Kidney epithelial cell (primary cell): Measurements from ENCODE around the gene PLCB1. TPM values are rescaled to one million over a fixed set of nuclear protein-coding genes. Genes with fewer than 3 reads are reported as not detected.
A peak's percentile ranks its signal among the peaks of the same experiment; 100 is the strongest.

Source experiments
- DNase-seq: peaks from one replicate; pipeline ENCODE4 v3.0.0-alpha.2; 2010; ENCODE audit warnings: low read depth
- H3K27me3 ChIP-seq: 2 replicates; pipeline ENCODE4 v1.6.0; 2011; ENCODE audit warnings: low read length; ENCODE audit not compliant: control insufficient read depth, insufficient read depth
- H3K36me3 ChIP-seq: 2 replicates; pipeline ENCODE4 v1.5.1; 2011; ENCODE audit warnings: low read length; ENCODE audit not compliant: control insufficient read depth, insufficient read depth
- H3K4me3 ChIP-seq: 2 replicates; pipeline ENCODE4 v1.5.1; 2011; ENCODE audit warnings: low read depth, mild to moderate bottlenecking, control low read depth, low read length
- total RNA-seq: library from RNA; depleted of rRNA; stranded (reverse); fragments of >200 nt; gene quantifications from 2 replicates; pipeline ENCODE4 v1.2.3, GENCODE V29; 2015
- TF ChIP-seq, protein P1 (sequence below): IDR thresholded peaks from 2 replicates; pipeline ENCODE4 v1.5.1; 2011; ENCODE audit warnings: mild to moderate bottlenecking, moderate library complexity, low read length, control low read depth, inconsistent platforms; ENCODE audit not compliant: insufficient read depth, poor library complexity, severe bottlenecking

PLCB1 gene
- total RNA-seq, 1 donor from 2014 or later, result 5.1 TPM

- Histone ChIP-seq H3K36me3 (no peaks in the 10 kb centered on the region), H3K27me3 (no peaks in the 10 kb centered on the region), H3K4me3 (no peak overlapping the region)
- no peak for DNase-seq
- TF ChIP-seq, protein P1, sequence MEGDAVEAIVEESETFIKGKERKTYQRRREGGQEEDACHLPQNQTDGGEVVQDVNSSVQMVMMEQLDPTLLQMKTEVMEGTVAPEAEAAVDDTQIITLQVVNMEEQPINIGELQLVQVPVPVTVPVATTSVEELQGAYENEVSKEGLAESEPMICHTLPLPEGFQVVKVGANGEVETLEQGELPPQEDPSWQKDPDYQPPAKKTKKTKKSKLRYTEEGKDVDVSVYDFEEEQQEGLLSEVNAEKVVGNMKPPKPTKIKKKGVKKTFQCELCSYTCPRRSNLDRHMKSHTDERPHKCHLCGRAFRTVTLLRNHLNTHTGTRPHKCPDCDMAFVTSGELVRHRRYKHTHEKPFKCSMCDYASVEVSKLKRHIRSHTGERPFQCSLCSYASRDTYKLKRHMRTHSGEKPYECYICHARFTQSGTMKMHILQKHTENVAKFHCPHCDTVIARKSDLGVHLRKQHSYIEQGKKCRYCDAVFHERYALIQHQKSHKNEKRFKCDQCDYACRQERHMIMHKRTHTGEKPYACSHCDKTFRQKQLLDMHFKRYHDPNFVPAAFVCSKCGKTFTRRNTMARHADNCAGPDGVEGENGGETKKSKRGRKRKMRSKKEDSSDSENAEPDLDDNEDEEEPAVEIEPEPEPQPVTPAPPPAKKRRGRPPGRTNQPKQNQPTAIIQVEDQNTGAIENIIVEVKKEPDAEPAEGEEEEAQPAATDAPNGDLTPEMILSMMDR, result no peak
These were observed 656.8 kb downstream of the PLCB1 start for GRCh38 chr20:8788831-8789230.

DNA sequence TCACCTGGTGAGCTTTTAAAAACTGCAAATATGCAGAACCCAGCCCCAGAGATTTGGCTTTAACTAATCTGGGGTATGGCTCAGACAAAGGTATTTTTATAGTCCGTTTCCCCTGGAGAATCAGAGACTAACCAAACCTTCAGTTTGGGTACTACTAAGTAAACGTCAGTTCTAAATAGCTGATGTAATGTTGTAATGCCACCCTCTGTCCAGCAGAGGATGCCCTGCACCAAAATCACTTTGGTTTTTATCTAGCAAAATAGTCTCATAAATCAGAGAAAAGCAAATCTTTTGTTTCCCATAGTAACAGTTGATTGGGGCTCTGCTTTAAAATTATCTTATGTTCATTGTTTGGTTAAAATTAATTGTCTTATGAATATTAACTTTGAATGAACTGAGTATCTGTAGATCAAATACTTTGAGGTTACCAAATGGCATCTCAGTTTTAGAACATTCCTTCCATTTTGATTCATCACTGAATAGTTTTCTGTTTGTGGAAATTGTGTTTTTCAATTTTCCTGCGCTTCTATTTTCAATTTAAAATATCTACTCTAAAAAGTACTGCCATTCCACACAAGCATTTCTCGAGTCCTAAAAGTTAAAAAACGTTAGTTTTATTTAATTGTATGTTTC, 658.5 kb downstream of the PLCB1 start:
- DNase-seq, result no peak
- Histone ChIP-seq H3K4me3 (no peak overlapping the region), H3K36me3 (no peaks in the 10 kb centered on the region), H3K27me3 (no peaks in the 10 kb centered on the region)
- TF ChIP-seq, protein P1, result peak; percentile 98

- no peak for DNase-seq
- TF ChIP-seq, protein P1, result no peak
- no peaks in the 10 kb centered on the region for H3K27me3 ChIP-seq
- H3K4me3 ChIP-seq, result no peak overlapping the region
- no peaks in the 10 kb centered on the region for H3K36me3 ChIP-seq
These were observed 663.3 kb downstream of the PLCB1 start for GRCh38 chr20:8795404-8795803.

DNA sequence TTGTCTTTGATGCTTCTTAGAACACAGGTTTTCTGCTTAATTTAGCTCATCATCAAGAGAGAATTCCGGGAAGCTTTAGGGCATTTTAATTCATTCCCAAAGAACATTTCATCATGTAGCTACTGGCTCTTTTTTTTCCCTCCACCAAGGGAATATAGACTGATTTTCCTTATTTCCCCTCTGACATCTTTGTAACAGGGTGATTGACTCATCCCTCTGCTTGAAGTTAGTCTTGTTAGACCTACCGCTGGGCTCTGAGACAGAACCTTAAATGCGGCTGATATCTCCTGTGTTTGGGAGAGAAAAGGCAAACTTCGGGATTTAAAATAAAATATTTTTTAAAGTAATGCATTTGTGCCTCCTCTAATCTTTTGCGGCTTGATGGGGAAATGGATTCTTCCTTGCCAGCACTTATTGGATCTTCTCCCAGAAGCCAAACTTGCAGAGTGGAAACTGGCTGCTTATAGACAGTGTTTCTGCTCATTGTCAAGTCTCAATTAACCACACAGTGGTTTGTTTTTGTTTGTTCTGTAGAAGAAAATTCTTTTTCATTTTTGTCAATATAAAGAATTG, 664.1 kb downstream of the PLCB1 start:
- H3K4me3 ChIP-seq, result no peak overlapping the region
- H3K36me3 ChIP-seq, result no peaks in the 10 kb centered on the region
- H3K27me3 ChIP-seq, result no peaks in the 10 kb centered on the region
- no peak for DNase-seq
- TF ChIP-seq, protein P1, result no peak

DNA sequence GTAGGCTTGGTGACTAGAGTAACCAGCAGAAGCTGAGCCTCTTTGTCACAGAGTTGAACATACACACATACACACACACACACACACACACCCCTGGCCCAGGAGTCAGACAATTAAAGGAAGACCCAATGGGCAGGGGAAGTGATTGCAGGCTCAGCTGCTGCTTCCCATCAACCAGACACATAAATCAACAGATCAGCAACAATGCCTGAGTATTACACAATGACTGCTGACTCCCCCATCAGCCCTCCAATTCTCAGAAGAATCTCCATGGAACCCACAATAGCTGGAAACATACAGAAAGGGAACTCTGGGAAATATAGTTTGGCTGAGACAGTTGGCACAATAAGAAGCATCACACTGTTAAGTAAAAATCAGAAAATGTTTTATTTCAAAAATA, 666.4 kb downstream of the PLCB1 start:
- DNase-seq, result no peak
- TF ChIP-seq, protein P1, result no peak
- H3K27me3 ChIP-seq, result no peaks in the 10 kb centered on the region
- H3K36me3 ChIP-seq, result no peaks in the 10 kb centered on the region
- H3K4me3 ChIP-seq, result no peak overlapping the region

DNA sequence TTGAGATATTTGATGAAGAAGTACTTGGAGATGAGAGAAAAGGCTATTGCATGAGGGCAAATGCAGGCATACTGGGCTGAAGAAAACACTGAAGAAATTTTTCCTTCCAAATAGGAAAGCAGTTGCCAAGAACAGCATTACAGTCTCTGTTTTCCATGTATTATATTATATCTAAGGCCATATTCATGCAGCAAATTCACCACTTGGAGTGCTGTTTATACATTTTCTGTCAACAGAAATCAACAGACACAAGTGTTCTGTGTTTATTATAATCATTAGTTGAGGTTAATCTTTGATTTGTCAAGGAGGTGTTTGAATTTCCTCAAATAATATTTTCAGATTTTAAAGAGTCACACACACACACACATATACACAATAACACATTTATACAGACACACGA, 668.0 kb downstream of the PLCB1 start:
- no peak for DNase-seq
- TF ChIP-seq, protein P1, result no peak
- no peak overlapping the region for H3K4me3 ChIP-seq
- H3K27me3 ChIP-seq, result no peaks in the 10 kb centered on the region
- no peaks in the 10 kb centered on the region for H3K36me3 ChIP-seq
